ENCODE measurements around the gene DUSP16. TPM values are rescaled to one million over a fixed set of nuclear protein-coding genes. Genes with fewer than 3 reads are reported as not detected.
A peak's percentile ranks its signal among the peaks of the same experiment; 100 is the strongest.

DUSP16 gene
- polyA plus RNA-seq, 4 donors, result 22.5 to 83.4 (median 30.1) TPM

GRCh38 chr12:12453635-12454034 is 109.0 kb downstream of the DUSP16 start:
- FAIRE-seq (no peak), DNase-seq (no peak)
- Histone ChIP-seq H3K4me3 (ENCODE audit: low read depth in 1 of 3, low read length in 3 of 3) (no peak overlapping the region), H3K4me1 (ENCODE audit: control insufficient read depth in 3 of 3, insufficient read depth in 2 of 3, low read depth in 1 of 3, low read length in 2 of 3) (peaks cover 0 to 21% (median 2%) of the 10 kb centered on the region in 3 donors), H3K36me3 (ENCODE audit: control insufficient read depth in 3 of 3, insufficient read depth in 2 of 3, low read depth in 1 of 3, low read length in 3 of 3) (peaks cover 0 to 2% (median 0%) of the 10 kb centered on the region in 3 donors), H3K27ac (ENCODE audit: low read depth in 1 of 3, low read length in 2 of 3) (no peak overlapping the region), H3K27me3 (ENCODE audit: control insufficient read depth in 3 of 3, insufficient read depth in 3 of 3, low read length in 3 of 3) (no peaks in the 10 kb centered on the region), H3K9me3 (ENCODE audit: control insufficient read depth in 2 of 2, insufficient read depth in 1 of 2, low read depth in 1 of 2, low read length in 1 of 2) (no peaks in the 10 kb centered on the region)
- 96 to 100% (median 100%) methylated on average over 1 of the region's 1 CpG for WGBS, 3 donors

GRCh38 chr12:12452326-12452902 is 110.2 kb downstream of the DUSP16 start:
- 96 to 98% (median 97%) methylated on average over 21 of the region's 21 CpGs for WGBS, 3 donors
- no peaks in the 10 kb centered on the region for H3K9me3 ChIP-seq (ENCODE audit: control insufficient read depth in 2 of 2, insufficient read depth in 1 of 2, low read depth in 1 of 2, low read length in 1 of 2)
- H3K4me1 ChIP-seq (ENCODE audit: control insufficient read depth in 3 of 3, insufficient read depth in 2 of 3, low read depth in 1 of 3, low read length in 2 of 3), result peaks cover 0 to 26% (median 2%) of the 10 kb centered on the region in 3 donors
- DNase-seq, result no peak
- no peak overlapping the region for H3K27ac ChIP-seq (ENCODE audit: low read depth in 1 of 3, low read length in 2 of 3)
- peaks cover 0 to 2% (median 0%) of the 10 kb centered on the region in 3 donors for H3K36me3 ChIP-seq (ENCODE audit: control insufficient read depth in 3 of 3, insufficient read depth in 2 of 3, low read depth in 1 of 3, low read length in 3 of 3)
- H3K4me3 ChIP-seq (ENCODE audit: low read depth in 1 of 3, low read length in 3 of 3), result no peak overlapping the region
- FAIRE-seq, result no peak
- H3K27me3 ChIP-seq (ENCODE audit: control insufficient read depth in 3 of 3, insufficient read depth in 3 of 3, low read length in 3 of 3), result no peaks in the 10 kb centered on the region

GRCh38 chr12:12451098-12451497 is 111.6 kb downstream of the DUSP16 start:
- peak; percentile 55 to 66 for DNase-seq
- Histone ChIP-seq H3K27me3 (ENCODE audit: control insufficient read depth in 3 of 3, insufficient read depth in 3 of 3, low read length in 3 of 3) (no peaks in the 10 kb centered on the region), H3K4me1 (ENCODE audit: control insufficient read depth in 3 of 3, insufficient read depth in 2 of 3, low read depth in 1 of 3, low read length in 2 of 3) (peaks cover 0 to 30% (median 2%) of the 10 kb centered on the region in 3 donors), H3K9me3 (ENCODE audit: control insufficient read depth in 2 of 2, insufficient read depth in 1 of 2, low read depth in 1 of 2, low read length in 1 of 2) (no peaks in the 10 kb centered on the region), H3K4me3 (ENCODE audit: low read depth in 1 of 3, low read length in 3 of 3) (no peak overlapping the region), H3K27ac (ENCODE audit: low read depth in 1 of 3, low read length in 2 of 3) (peak overlapping the region in 1 of 3 donors; percentile 55), H3K36me3 (ENCODE audit: control insufficient read depth in 3 of 3, insufficient read depth in 2 of 3, low read depth in 1 of 3, low read length in 3 of 3) (peaks cover 0 to 2% (median 0%) of the 10 kb centered on the region in 3 donors)
- peak; percentile 97 for FAIRE-seq
- WGBS, 3 donors, result 23 to 64% (median 41%) methylated on average over 4 of the region's 4 CpGs

- no peak for FAIRE-seq
These were observed 112.6 kb downstream of the DUSP16 start for GRCh38 chr12:12450043-12450471.

GRCh38 chr12:12449533-12450025 is 113.1 kb downstream of the DUSP16 start:
- DNase-seq (peak; percentile 80 to 89), FAIRE-seq (no peak)
- H3K36me3 ChIP-seq (ENCODE audit: control insufficient read depth in 3 of 3, insufficient read depth in 2 of 3, low read depth in 1 of 3, low read length in 3 of 3), result peaks cover 0 to 2% (median 0%) of the 10 kb centered on the region in 3 donors
- H3K4me3 ChIP-seq (ENCODE audit: low read depth in 1 of 3, low read length in 3 of 3), result no peak overlapping the region
- 14 to 51% (median 37%) methylated on average over 13 of the region's 13 CpGs for WGBS, 3 donors
- peak overlapping the region; percentile 54 to 61 (median 55) for H3K27ac ChIP-seq (ENCODE audit: low read depth in 1 of 3, low read length in 2 of 3)
- peaks cover 2 to 30% (median 2%) of the 10 kb centered on the region in 3 donors for H3K4me1 ChIP-seq (ENCODE audit: control insufficient read depth in 3 of 3, insufficient read depth in 2 of 3, low read depth in 1 of 3, low read length in 2 of 3)
- H3K9me3 ChIP-seq (ENCODE audit: control insufficient read depth in 2 of 2, insufficient read depth in 1 of 2, low read depth in 1 of 2, low read length in 1 of 2), result no peaks in the 10 kb centered on the region
- no peaks in the 10 kb centered on the region for H3K27me3 ChIP-seq (ENCODE audit: control insufficient read depth in 3 of 3, insufficient read depth in 3 of 3, low read length in 3 of 3)

More at GRCh38 chr12:12450043-12450471, 112.6 kb downstream of the DUSP16 start:
- Histone ChIP-seq H3K4me1 (ENCODE audit: control insufficient read depth in 3 of 3, insufficient read depth in 2 of 3, low read depth in 1 of 3, low read length in 2 of 3) (peaks cover under 1 to 30% (median 2%) of the 10 kb centered on the region in 3 donors), H3K27ac (ENCODE audit: low read depth in 1 of 3, low read length in 2 of 3) (peak overlapping the region; percentile 5 to 86 (median 55)), H3K27me3 (ENCODE audit: control insufficient read depth in 3 of 3, insufficient read depth in 3 of 3, low read length in 3 of 3) (no peaks in the 10 kb centered on the region), H3K36me3 (ENCODE audit: control insufficient read depth in 3 of 3, insufficient read depth in 2 of 3, low read depth in 1 of 3, low read length in 3 of 3) (peaks cover 0 to 2% (median 0%) of the 10 kb centered on the region in 3 donors), H3K9me3 (ENCODE audit: control insufficient read depth in 2 of 2, insufficient read depth in 1 of 2, low read depth in 1 of 2, low read length in 1 of 2) (no peaks in the 10 kb centered on the region), H3K4me3 (ENCODE audit: low read depth in 1 of 3, low read length in 3 of 3) (no peak overlapping the region)
- DNase-seq, result peak in 1 of 2 donors; percentile 77
- WGBS, 3 donors, result 26 to 63% (median 33%) methylated on average over 2 of the region's 2 CpGs

- Histone ChIP-seq H3K4me1 (ENCODE audit: control insufficient read depth in 3 of 3, insufficient read depth in 2 of 3, low read depth in 1 of 3, low read length in 2 of 3) (peaks cover 2 to 30% (median 2%) of the 10 kb centered on the region in 3 donors), H3K9me3 (ENCODE audit: control insufficient read depth in 2 of 2, insufficient read depth in 1 of 2, low read depth in 1 of 2, low read length in 1 of 2) (no peaks in the 10 kb centered on the region), H3K27me3 (ENCODE audit: control insufficient read depth in 3 of 3, insufficient read depth in 3 of 3, low read length in 3 of 3) (no peaks in the 10 kb centered on the region), H3K4me3 (ENCODE audit: low read depth in 1 of 3, low read length in 3 of 3) (no peak overlapping the region), H3K27ac (ENCODE audit: low read depth in 1 of 3, low read length in 2 of 3) (no peak overlapping the region), H3K36me3 (ENCODE audit: control insufficient read depth in 3 of 3, insufficient read depth in 2 of 3, low read depth in 1 of 3, low read length in 3 of 3) (peaks cover 0 to 2% (median 0%) of the 10 kb centered on the region in 3 donors)
- WGBS, 3 donors, result 95 to 97% (median 96%) methylated on average over 10 of the region's 10 CpGs
- DNase-seq (no peak), FAIRE-seq (no peak)
These were observed 114.8 kb downstream of the DUSP16 start for GRCh38 chr12:12447837-12448236.

- H3K9me3 ChIP-seq (ENCODE audit: control insufficient read depth in 2 of 2, insufficient read depth in 1 of 2, low read depth in 1 of 2, low read length in 1 of 2), result no peaks in the 10 kb centered on the region
- 61 to 76% (median 73%) methylated on average over 8 of the region's 8 CpGs for WGBS, 3 donors
- H3K36me3 ChIP-seq (ENCODE audit: control insufficient read depth in 3 of 3, insufficient read depth in 2 of 3, low read depth in 1 of 3, low read length in 3 of 3), result no peaks in the 10 kb centered on the region
- peak in 1 of 2 donors; percentile 52 for DNase-seq
- no peak overlapping the region for H3K27ac ChIP-seq (ENCODE audit: low read depth in 1 of 3, low read length in 2 of 3)
- FAIRE-seq, result no peak
- no peak overlapping the region for H3K4me3 ChIP-seq (ENCODE audit: low read depth in 1 of 3, low read length in 3 of 3)
- no peaks in the 10 kb centered on the region for H3K27me3 ChIP-seq (ENCODE audit: control insufficient read depth in 3 of 3, insufficient read depth in 3 of 3, low read length in 3 of 3)
- peaks cover 2 to 30% (median 8%) of the 10 kb centered on the region in 3 donors for H3K4me1 ChIP-seq (ENCODE audit: control insufficient read depth in 3 of 3, insufficient read depth in 2 of 3, low read depth in 1 of 3, low read length in 2 of 3)
These were observed 115.4 kb downstream of the DUSP16 start for GRCh38 chr12:12447236-12447635.

GRCh38 chr12:12446786-12447185 is 115.9 kb downstream of the DUSP16 start:
- H3K4me3 ChIP-seq (ENCODE audit: low read depth in 1 of 3, low read length in 3 of 3), result no peak overlapping the region
- DNase-seq (no peak), FAIRE-seq (no peak)
- H3K27ac ChIP-seq (ENCODE audit: low read depth in 1 of 3, low read length in 2 of 3), result no peak overlapping the region
- no peaks in the 10 kb centered on the region for H3K36me3 ChIP-seq (ENCODE audit: control insufficient read depth in 3 of 3, insufficient read depth in 2 of 3, low read depth in 1 of 3, low read length in 3 of 3)
- peaks cover 2 to 33% (median 11%) of the 10 kb centered on the region in 3 donors for H3K4me1 ChIP-seq (ENCODE audit: control insufficient read depth in 3 of 3, insufficient read depth in 2 of 3, low read depth in 1 of 3, low read length in 2 of 3)
- H3K9me3 ChIP-seq (ENCODE audit: control insufficient read depth in 2 of 2, insufficient read depth in 1 of 2, low read depth in 1 of 2, low read length in 1 of 2), result no peaks in the 10 kb centered on the region
- WGBS, 3 donors, result 93 to 98% (median 96%) methylated on average over 3 of the region's 3 CpGs
- H3K27me3 ChIP-seq (ENCODE audit: control insufficient read depth in 3 of 3, insufficient read depth in 3 of 3, low read length in 3 of 3), result no peaks in the 10 kb centered on the region
